Right lobe of liver (tissue), 4 donors: ENCODE measurements around the gene TNNT3.

Source experiments
- POLR2A ChIP-seq: fragments of 450-650 bp; IDR thresholded peaks from one replicate; pipeline ENCODE4 v1.6.1; 2017; ENCODE audit warnings: antibody characterized with exemption, mild to moderate bottlenecking
- TF ChIP-seq, protein P1 (sequence below), 4 donors: fragments of 200-600 bp in 3 of 4; fragments of 450-650 bp in 1 of 4; IDR thresholded peaks; one replicate each; pipeline versions ENCODE4 v1.5.1 to v1.8.0; 2016 to 2022; ENCODE audit warnings: antibody characterized with exemption in 4 of 4, mild to moderate bottlenecking in 2 of 4
- donor health status: DM: no; HTN: no; CAD: no.
- donor health status: DM: no; HTN: no; CAD: no.
- donor health status: DM: no; HTN: yes; CAD: no.

- TF ChIP-seq, protein P1, sequence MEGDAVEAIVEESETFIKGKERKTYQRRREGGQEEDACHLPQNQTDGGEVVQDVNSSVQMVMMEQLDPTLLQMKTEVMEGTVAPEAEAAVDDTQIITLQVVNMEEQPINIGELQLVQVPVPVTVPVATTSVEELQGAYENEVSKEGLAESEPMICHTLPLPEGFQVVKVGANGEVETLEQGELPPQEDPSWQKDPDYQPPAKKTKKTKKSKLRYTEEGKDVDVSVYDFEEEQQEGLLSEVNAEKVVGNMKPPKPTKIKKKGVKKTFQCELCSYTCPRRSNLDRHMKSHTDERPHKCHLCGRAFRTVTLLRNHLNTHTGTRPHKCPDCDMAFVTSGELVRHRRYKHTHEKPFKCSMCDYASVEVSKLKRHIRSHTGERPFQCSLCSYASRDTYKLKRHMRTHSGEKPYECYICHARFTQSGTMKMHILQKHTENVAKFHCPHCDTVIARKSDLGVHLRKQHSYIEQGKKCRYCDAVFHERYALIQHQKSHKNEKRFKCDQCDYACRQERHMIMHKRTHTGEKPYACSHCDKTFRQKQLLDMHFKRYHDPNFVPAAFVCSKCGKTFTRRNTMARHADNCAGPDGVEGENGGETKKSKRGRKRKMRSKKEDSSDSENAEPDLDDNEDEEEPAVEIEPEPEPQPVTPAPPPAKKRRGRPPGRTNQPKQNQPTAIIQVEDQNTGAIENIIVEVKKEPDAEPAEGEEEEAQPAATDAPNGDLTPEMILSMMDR (IDR thresholded peaks at IDR 0.05): no peak
- no peak for TF ChIP-seq POLR2A
Observed at GRCh38 chr11:1878137-1879031, 41.1 kb upstream of the TNNT3 start.
